ENCODE measurements around the gene HES3. TPM values are rescaled to one million over a fixed set of nuclear protein-coding genes. Genes with fewer than 3 reads are reported as not detected.
A peak's percentile ranks its signal among the peaks of the same experiment; 100 is the strongest.

The HES3 gene
- total RNA-seq, 1 donor from 2014 or later, result not detected

DNA sequence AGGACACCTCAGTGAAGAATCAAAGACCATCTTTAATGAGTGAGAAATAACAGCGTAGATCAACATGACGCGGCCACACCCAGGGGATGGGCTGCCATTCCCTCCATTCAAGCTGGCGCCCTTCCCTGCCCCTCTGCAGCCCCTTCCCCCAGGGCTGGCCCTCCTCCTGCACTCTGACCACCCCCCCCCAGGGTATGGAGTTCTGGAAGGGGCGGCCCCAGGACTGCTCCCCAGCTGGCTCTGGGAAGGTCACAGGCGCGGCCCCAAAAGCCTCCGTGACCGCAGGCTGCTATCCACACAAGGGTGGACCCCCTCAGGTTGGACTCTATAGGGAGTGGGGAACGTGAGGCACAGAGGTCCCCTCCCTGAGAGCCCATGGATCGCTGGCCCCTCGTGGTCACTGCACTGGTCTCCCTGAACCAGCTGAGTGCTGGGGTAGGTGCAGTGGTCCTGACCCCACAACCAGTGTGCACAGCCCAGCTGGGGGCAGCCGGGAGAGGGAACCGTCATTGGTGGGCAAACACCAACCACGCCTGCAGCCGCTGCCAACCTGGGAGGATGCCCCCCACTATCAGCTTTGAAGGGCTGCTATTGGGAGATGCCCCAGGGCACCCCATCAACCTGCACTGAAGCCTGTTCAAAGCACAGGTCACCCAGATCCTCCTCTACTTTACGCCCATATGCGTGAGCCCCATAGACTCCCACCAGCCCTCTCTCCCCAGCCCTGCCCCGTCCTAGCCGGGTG, 33.0 kb downstream of the HES3 start:
- DNase-seq (ENCODE audit: extremely low spot score, unreplicated experiment), result no peak
- H3K9me3 Mint-ChIP-seq, result no peaks in the 10 kb centered on the region
- no peak overlapping the region for H3K4me3 Mint-ChIP-seq
- H3K36me3 Mint-ChIP-seq, result no peaks in the 10 kb centered on the region
- H3K4me1 Mint-ChIP-seq (ENCODE audit: unreplicated experiment), result peaks cover 33% of the 10 kb centered on the region
- H3K27ac Mint-ChIP-seq, result no peak overlapping the region
- TF ChIP-seq, protein P1, sequence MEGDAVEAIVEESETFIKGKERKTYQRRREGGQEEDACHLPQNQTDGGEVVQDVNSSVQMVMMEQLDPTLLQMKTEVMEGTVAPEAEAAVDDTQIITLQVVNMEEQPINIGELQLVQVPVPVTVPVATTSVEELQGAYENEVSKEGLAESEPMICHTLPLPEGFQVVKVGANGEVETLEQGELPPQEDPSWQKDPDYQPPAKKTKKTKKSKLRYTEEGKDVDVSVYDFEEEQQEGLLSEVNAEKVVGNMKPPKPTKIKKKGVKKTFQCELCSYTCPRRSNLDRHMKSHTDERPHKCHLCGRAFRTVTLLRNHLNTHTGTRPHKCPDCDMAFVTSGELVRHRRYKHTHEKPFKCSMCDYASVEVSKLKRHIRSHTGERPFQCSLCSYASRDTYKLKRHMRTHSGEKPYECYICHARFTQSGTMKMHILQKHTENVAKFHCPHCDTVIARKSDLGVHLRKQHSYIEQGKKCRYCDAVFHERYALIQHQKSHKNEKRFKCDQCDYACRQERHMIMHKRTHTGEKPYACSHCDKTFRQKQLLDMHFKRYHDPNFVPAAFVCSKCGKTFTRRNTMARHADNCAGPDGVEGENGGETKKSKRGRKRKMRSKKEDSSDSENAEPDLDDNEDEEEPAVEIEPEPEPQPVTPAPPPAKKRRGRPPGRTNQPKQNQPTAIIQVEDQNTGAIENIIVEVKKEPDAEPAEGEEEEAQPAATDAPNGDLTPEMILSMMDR (conservative IDR thresholded peaks at IDR 0.05), result no peak
- H3K27me3 Mint-ChIP-seq, result no peaks in the 10 kb centered on the region

DNA sequence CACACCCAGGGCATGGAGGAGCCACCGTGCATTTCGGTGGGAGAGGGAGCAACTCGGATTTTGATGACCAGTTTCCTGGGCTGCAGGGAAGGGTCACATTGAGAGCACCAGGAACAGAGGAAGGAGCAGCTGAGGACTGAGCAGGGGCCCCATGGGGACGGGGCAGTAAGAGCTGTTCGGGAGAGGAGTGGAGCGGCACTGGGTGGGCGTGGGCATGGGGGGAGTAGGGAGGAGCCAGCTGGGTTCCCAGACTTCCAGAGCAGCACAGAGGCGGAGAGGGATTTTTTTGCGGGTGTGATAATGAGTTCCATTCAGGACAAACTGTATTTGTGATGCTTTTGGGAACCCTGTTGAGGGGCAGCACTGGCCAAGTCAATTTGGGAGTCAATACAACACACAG, 34.3 kb downstream of the HES3 start:
- no peak for DNase-seq (ENCODE audit: extremely low spot score, unreplicated experiment)
- Mint-ChIP-seq H3K4me1 (ENCODE audit: unreplicated experiment) (peaks cover 24% of the 10 kb centered on the region), H3K27ac (no peak overlapping the region)

DNA sequence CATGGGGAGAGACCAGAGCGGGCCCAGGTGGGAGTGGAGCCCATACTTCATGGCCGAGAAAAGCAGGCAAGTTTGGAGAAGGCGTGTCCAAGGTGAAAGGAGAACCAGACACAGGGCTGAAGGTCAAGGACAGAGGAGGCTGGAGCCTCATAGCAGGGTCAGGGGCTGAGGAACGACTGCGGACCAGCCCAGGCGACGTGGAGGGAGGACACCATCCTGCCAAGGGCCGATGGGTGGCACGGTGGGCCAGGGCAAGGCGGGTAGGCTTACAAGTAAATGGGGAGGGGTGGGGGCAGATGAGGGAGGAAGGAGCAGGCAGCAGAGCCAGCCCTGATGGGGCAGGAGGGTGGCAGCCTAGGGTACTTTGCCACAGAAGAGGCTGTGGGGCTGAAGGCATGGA, 35.1 kb downstream of the HES3 start:
- H3K4me1 Mint-ChIP-seq (ENCODE audit: unreplicated experiment), result peaks cover 20% of the 10 kb centered on the region
- H3K4me3 Mint-ChIP-seq, result no peak overlapping the region
- no peaks in the 10 kb centered on the region for H3K36me3 Mint-ChIP-seq
- H3K27ac Mint-ChIP-seq, result no peak overlapping the region
- H3K9me3 Mint-ChIP-seq, result no peaks in the 10 kb centered on the region
- TF ChIP-seq, protein P1 (conservative IDR thresholded peaks at IDR 0.05), result no peak
- no peaks in the 10 kb centered on the region for H3K27me3 Mint-ChIP-seq
- DNase-seq (ENCODE audit: extremely low spot score, unreplicated experiment), result no peak

More for the DNA sequence above, 34.3 kb downstream of the HES3 start:
- Mint-ChIP-seq H3K27me3 (no peaks in the 10 kb centered on the region), H3K9me3 (no peaks in the 10 kb centered on the region), H3K36me3 (no peaks in the 10 kb centered on the region), H3K4me3 (no peak overlapping the region)
- TF ChIP-seq, protein P1 (conservative IDR thresholded peaks at IDR 0.05), result no peak

DNA sequence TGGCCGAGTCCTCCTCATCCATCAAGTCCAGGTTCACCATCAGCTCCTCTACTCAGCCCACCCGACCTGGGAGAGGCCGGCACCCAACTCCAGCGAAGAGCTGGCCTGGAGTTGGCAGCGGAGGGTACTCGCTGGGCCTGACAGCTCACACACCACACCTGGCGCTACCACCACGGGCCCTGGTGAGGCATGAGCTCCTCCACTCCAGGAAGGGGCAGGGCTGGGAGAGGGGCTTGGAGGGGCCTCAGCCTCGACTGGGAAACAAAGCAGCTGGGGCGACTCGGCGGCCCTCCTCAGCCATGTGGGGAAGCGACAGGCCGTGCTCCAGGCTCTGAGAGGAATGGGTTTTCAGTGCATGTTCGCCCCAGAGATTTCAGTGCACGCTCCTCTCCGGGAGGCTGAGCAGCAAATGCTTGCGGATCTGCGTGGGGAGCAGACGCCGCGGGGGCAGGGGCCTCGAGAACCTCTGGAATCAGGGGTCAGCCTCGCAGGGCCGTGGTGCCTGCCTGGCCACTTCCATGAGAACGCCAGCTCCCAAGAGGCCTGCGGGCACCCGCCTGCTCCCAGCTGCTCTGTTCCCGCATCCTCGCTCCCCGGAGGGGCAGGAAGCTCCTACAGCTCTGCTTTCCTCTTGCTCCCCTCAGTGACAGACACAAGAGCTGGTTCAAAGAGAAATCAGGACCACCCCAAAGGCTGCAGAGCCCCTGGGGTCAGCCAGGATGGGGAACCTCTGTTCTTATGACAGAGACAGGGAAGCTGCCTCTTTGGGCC, 35.8 kb downstream of the HES3 start:
- no peak overlapping the region for H3K4me3 Mint-ChIP-seq
- peaks cover 20% of the 10 kb centered on the region for H3K4me1 Mint-ChIP-seq (ENCODE audit: unreplicated experiment)
- H3K27ac Mint-ChIP-seq, result no peak overlapping the region
- TF ChIP-seq, protein P1 (conservative IDR thresholded peaks at IDR 0.05), result no peak
- H3K9me3 Mint-ChIP-seq, result no peaks in the 10 kb centered on the region
- no peaks in the 10 kb centered on the region for H3K27me3 Mint-ChIP-seq
- no peak for DNase-seq (ENCODE audit: extremely low spot score, unreplicated experiment)
- H3K36me3 Mint-ChIP-seq, result no peaks in the 10 kb centered on the region

DNA sequence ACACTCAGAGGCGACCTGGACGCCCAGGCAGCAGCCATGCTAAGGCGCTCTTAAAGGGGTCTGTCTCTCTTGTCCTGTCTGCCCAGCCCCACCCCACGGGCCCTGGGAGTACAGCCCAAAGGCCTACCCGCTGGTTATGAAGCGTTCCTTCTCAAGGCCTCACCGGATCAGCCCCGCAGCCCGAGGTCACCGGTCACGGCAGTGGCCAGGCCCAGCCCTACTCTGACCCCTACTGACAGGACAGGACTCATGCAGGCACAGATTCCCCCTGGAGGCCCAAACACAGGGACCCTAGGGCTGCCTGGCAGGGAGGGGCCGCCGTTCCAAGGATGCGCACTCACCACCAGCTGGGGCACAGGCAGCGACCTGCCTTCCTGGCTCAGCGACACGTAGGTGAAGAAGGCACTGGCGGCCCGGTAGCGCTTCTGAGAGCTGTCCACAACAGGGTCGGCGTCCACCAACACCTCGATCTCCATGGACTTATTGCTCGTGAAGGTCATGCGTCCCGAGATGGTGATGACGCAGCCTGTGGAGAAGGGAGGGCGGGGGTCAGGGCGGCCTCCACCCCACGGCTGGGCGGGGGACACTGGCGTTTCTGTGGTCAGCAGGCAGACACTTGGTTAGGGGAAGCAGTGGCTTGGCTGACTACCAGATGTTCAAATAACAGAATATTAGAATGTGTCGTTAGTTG, 36.9 kb downstream of the HES3 start:
- TF ChIP-seq, protein P1 (conservative IDR thresholded peaks at IDR 0.05), result peak; percentile 72
- H3K4me3 Mint-ChIP-seq, result no peak overlapping the region
- H3K36me3 Mint-ChIP-seq, result no peaks in the 10 kb centered on the region
- DNase-seq (ENCODE audit: extremely low spot score, unreplicated experiment), result no peak
- peaks cover 20% of the 10 kb centered on the region for H3K4me1 Mint-ChIP-seq (ENCODE audit: unreplicated experiment)
- H3K9me3 Mint-ChIP-seq, result no peaks in the 10 kb centered on the region
- H3K27ac Mint-ChIP-seq, result no peak overlapping the region
- no peaks in the 10 kb centered on the region for H3K27me3 Mint-ChIP-seq
